ENCODE measurements around the gene BIN2.
"Not testable (repeated sequence)": the region's sequence is repeated elsewhere in the genome, so short reads cannot be mapped to it uniquely, and the experiment has no call there.

The BIN2 gene

DNA sequence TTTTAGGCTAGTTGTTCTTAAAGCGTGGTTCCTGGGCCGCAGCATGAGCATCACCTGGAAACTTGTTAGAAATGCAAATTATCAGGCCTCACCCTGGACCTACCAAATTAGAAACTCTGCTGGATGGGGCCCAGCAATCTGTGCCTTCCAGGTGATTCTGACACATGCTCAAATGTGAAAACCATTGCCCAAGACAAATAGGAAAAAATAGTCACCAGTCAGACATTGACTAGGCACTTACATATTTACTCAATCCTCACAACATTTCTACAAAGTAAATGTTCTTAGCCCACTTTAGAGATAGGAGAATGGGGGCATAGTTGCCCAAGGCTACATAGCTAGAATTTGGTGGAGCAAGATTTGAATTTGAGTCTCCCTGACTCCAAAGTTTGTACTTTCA is 19.2 kb upstream of the BIN2 start:
- no peak for DNase-seq

DNA sequence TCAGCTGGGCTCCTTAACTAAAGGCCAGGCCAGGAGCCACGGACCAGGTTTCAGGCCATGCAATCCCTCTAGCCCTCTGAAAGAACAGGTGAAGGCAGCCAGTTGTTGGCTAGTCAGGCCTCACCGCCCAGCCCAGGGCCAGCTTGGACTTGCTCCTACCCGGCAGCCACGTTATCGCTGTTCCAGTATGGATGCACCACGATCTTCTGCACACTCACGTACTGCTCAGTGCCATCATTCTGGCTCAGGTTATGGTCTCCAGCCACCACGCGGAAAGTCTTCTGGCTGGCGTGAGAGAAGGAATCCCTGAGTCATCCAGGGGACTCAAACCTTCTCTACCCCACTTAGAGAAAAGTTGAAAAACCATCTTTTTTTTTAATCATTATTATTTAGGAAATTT is 18.4 kb upstream of the BIN2 start:
- DNase-seq: no peak

DNA sequence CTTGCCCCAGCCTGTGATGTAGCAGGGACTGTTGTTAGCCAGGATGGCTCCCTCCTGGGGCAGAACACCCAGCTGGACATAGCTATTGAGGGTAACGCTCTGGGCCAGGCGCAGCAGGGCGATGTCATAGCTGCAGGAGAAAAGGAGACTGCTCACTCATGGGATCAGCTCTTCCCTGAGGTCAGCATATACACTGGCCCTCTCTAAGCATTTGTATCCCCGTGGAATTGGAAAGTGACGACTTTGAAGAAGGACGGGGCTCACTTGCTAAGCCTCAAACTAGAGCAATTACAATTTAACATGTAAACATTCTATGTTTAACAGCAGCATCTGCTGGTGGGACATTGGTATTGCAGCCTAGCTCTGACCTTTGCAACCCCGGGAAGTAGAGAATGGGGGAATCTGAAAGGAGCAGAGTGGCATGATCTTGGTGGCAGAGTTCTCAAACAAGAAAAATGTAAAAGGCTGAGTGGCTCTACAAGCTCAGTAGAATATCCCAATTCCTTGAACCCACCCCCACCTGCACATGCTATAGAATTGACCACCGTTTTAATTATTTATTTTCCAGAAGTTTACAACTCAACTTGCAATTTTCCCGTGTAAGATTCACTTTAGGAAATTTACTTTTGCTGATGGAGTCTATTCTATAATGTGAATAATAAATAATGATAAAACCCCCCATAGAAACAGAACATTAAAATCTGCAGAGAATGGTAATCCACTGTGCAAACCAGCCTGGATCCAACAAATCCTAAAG is 17.5 kb upstream of the BIN2 start:
- peak; percentile 53 for DNase-seq

DNA sequence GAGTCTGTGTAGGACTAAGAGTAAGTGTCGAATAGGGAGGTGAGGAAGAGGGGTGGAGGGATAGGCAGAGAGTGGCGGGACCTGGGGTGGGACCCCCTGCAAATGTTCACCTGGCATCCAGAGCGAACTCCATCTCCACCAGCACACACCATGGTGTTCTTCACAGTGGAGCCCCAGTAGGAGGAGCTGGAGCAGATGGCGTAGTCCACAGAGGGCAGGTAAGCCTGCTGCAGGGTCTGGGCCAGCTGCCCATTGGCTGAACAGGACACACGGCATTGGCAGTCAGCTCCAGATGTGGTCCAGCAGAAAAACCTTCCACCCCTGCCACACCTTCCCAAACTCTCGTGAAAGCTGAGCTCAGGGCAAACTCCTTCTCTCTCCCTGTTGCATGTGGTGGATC is 15.8 kb upstream of the BIN2 start:
- DNase-seq: no peak

DNA sequence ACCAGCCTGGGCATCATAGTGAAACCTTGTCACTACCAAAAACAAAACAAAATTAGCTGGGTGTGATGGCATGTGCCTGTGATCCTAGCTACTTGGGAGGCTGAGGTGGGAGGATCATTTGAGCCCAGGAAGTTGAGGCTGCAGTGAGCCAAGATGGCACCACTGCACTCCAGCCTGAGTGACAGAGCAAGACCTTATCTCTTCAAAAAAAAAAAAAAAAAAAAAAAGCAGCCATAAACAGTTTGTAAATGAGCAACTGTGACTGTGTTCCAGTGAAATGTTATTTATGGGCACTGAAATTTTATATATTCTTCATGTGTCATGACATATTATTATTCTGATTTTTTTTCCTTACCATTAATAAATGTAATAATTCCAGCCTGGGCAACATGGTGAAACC is 13.4 kb upstream of the BIN2 start:
- DNase-seq: not testable (repeated sequence)

DNA sequence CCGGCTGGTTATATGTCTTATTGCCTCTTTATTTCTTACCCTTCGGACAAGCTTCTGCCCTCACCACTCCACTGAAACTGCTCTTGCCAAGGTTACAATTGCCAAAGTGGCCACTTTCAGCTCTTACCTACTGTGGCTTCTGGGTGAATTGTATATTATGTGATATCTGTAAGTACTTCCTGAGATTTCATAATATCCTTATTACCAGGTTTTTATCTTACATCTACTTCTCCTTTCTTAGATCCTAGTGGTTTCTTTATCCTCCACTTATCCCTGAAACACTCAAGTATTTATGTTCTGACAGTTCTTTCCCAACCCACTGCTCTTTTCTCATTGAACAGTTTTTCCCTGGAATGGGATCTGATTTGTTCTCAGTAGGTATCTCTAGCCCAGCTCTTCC is 12.0 kb upstream of the BIN2 start:
- no peak for DNase-seq

DNA sequence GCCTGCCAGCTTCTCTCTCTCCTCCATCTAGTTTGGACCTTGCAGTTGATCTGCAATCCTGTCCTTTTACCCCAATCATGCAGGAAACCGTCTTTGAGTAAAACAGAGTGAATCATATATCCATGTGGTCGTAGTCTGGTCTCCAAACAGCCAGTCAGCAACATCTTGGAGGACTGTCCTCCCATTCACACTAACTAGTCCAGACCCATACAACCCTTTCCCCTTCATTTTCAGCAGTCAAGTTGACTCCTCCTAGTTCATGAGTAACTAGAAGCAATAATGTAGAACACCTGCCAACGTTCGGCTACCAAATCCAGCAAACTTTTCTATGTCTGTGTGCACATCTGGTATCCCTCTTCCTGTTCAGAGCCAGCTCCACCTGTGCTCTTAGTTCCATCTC is 10.8 kb upstream of the BIN2 start:
- DNase-seq: no peak

DNA sequence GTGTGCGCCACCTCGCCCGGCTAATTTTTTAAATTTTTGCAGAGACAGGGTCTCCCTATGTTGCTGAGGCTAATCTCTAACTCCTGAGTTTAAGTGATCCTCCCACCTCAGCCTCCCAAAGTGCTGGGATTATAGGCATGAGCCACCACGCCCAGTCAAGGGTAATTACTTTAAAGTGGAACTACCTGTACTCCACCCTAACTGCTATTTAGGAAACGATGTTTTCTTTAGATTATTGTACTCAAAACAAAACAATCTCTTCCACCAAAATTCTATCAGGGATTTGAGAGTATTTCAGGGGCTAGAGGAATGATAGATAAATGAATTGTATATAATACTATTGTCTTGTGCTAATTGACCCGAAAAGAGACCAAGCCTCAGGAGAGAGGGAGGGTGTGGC is 9.6 kb upstream of the BIN2 start:
- DNase-seq: no peak

DNA sequence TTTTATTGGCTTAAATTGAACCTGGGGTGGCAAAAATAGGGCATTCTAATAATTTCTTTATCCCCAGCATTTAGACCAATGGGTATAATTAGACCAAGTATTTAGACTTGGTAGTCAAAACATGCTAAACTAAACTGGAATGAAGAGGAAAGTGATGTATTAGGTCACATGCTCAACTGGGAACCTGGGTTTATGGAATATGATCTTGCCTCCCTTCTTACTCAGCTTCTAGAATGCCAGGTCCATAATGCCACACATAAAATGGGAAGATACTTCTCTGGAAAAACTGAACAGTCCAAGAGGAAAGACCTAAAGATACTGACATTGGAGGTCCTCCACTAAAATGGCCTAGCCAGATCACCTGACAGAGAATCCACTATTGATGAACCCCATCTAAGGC is 6.2 kb upstream of the BIN2 start:
- no peak for DNase-seq

DNA sequence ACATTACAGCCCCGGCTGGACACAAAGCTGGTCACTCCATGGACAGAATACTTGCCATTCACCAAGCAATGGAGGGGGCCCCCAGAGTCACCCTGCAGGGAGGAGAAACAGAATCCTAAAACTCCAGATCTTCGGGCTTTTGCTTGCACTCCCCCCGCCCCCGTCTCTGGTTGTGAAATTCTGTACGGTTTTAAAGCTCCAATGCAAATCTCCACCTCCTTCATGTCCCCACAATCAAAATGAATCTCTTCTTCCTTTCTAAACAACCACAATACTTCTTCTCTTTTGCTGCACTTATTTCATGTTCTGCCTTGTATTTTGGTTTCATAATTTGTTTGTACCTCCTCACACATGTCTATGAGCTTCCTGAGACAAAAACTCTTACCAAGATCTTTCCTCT is 5.8 kb upstream of the BIN2 start:
- DNase-seq: no peak

DNA sequence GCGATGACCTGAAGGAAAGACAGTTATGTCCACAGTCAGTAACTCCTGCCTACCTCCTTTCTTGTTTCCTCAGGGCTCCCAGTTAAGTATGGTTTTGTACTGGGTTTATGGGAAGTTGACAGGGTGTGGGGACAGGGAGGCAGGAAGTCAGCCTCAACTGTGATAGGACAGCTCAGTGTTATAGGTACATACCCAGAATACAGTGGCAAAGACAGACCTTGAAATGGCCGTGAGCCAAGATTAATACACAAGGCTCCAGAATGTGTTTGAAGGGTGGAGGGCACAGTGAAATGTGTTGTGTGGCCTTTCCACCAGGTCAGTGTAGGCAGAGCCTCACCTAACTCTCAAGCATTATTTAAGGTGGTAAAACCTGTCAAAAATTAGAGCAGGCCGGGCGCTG is 4.6 kb upstream of the BIN2 start:
- DNase-seq: no peak

DNA sequence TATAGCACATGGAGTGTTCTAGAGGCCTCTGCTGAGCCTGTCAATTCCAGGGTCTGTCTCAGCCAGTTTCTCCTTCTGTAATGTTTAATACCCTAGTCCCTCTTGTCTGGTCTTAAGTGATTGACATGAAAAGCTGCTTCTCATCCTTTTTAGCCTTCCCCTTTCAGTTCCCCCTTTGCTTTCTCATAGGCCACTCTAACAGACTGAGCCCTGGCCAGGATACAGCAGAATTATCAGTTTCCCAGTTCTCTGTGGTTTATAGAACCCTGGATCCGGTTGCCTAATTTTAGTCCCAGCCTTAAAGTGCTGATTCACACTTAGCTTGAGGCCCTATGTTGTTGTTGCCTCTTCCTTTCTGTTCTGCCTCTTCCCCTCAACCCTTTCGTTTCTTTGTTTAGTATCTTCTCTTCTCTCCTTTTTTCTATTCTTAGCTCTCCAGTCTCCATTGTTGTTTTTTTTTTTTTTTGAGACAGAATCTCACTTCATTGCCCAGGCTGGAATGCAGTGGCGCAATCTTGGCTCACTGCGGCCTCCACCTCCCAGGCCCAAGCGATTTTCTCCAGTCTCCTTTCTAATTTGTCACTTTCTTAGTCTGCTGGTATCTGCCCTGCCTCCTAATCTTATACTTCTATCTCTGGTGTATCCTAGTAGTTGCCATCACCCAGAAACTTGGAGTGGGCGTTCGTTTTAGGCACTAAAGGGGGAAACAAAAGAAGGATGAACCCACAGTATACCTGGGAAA is 2.9 kb upstream of the BIN2 start:
- DNase-seq: no peak

DNA sequence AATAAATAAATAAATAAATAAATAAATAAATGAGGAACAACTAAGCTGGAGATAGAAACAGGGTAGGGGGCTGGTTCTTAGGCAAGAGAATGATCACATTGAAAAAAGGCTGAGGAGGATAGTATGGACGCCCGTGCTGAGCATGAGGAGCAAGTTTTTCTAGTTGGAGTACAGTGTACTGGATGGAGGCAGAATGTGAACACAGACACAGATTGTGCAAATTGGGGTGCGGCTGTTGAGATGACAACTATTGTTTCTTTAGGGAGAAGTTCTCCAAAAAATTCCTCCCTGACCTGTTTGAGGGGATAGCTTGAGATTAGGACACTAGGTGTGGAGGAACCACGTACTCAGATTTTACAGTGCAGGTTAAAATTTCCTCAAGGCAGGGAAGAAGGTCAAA is 979 bp upstream of the BIN2 start:
- no peak for DNase-seq

DNA sequence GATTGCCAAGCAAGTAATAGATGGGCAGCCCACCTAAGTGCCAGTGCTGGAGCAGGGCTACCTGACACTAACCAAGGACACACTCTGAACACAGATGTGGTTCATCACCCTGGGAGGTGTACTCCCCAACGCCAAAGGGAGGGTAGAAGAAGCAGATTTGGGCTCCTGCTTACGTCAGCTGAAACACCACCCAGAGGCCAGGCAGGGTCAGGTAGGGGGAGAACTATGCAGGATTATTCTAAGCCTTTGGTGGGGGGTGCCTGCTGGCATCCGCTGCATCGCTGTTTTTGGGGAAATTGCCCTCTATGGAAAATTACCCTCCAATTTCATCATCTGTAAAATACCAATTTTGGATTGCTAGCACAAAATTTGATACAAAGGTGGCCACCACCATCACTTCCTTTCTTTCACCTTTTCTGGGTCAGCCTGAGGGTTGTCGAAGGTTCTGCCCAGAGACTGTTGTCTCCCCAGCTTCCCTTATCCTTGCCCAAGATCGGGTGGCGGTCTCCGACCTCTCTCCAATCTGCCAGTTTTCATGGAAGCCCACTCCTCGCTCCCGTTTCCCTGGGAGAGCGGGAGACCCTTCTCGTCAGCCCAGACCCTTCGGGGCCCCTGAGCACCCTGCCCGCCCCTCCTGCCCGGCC is 535 bp downstream of the BIN2 start:
- peak; percentile 26 for DNase-seq

DNA sequence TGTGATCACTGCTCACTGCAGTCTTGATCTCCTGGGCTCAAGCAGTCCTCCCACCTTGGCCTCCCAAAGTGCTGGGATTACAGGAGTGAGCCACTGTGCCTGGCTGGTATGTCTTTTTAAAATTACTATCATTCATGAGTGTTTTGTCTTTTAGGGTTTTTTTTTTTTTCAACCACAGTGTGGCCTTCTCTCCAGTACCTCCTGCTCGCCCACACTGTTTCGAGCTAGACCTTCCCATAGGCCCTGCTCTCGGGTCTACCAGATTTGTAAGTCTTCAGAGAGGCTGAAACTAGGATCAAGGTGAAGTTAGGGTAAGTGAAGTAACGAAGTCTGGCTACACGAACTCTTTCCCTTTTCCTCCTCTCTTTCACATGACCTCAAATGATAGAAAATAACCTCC is 1.5 kb downstream of the BIN2 start:
- DNase-seq: no peak

DNA sequence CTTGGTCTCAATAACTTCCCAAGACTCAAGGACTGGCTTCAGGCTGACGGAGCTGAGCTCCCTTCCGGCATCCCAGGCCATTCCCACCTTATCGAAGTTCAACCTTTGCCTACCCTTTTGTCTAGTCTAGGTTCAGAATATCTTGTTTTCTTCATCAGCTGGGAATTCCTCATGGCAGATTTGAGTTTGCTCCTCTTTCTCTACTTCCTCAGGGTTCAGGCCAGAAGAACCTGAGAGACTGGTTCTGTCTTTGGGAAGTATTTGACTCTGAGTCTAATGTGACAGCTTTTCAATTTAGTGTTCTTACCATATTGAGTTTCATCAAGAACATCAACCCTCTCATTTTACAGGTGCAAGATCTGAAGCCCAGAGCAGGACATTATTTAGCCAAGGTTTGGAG is 2.1 kb downstream of the BIN2 start:
- DNase-seq: no peak

DNA sequence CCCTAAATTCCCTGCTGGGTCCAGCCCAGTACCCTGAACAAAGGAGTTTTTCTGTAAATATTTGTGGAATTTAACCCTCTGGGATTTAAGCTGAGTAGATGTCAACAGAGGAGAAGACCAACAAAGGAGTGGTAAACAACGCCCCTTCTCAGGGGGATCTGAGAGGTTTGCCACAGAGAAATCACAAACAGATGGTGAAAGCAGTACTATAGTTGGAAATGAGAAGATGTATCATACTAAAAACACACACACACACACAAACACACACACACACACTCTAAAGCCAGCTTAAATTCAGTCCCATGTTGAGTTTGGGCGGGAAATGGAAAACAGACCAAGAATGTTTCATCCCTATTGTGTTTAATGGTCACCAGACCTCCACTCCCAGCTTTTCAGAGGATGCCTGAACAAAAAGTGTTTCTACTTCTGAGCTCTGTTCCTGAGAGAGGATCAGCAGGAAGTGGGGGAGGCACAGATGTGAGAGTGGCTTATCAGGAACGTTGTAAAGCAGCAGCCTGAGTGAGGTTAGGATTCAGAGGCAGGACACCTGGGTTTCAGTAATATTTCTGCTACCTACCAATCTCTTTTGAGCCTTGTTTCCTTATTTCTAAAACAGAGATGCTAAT is 3.2 kb downstream of the BIN2 start:
- no peak for DNase-seq

DNA sequence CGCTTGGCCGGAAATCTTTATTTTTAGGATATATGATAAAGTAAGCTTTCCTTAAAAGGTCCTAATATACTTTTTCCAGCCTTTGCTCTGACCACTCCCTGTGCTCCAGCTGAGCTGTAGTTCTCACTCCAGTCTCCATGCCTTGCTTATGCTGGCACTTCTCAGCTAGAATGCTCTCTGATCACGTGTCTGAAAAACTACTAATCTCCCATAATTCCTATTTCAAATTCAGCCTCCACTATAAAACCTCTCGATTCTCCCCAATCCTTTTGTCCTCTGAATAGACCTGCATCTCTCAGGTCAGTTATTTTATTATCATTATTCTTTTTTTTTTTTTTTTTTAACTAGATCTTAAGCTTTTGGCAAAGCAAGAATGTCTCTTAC is 3.7 kb downstream of the BIN2 start:
- no peak for DNase-seq

DNA sequence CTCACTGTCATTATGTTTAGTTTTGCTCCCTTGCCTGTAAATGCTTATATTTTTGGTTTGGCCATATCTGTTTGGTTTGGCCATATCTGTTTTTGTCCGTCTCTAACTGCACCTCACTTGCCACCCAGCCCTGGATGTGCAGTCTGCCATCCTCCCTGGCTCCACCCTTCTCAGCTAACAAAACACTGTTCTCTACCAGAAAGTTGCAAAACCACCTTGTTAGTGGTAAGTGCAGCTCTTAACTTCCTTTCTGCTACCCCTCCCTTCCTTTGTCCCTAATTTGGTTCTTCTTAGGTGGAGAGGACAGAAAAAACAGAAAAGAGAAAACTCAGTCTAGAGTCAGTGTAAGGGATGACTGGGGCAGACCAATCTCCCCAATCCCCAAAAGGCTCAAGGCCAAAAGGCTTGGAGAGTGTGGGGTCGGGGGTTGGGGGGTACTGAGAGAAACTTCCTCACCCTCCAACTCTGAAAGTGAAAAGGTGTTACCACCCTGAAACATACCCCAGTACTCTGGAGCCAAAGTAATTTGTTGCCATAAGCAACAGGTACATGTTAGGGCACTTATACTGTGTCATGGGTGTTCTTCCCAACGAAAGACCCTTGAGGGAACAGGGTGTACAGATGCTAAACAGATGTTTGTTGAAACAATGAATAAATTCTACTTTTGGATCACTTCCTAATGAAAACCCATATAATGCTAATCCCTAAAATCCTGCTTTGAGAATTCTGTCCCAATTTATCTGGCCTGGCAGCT is 5.0 kb downstream of the BIN2 start:
- no peak for DNase-seq

DNA sequence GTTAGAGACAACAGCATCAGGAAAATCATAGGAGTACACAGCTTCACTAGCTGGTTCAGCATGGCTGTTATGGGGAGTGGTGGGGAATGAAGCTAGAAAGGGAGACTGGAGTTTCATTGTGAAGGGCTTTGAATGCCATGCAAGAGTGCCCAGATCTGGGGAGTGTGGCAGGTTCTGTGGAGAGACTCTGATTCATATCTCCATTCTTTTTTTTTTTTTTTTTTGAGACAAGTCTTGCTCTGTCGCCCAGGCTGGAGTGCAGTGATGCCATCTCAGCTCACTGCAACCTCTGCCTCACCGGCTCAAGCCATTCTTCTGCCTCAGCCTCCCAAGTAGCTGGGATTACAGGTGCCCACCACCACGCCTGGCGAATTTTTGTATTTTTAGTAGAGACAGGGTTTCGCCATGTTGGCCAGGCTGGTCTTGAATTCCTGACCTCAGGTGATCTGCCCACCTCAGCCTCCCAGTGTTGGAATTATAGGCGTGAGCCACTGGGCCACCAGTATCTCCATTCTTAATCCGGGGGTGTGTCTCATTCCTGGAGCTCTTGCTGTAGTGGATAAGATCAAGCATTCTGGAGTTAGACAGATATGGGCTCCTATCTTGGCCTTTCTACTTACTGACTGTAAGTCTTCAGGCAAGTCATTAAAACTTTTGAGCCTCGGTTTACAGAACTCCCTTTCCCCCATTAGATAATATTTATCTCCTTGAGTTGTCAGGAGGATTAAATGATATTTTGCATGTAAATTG is 5.7 kb downstream of the BIN2 start:
- DNase-seq: not testable (repeated sequence)

DNA sequence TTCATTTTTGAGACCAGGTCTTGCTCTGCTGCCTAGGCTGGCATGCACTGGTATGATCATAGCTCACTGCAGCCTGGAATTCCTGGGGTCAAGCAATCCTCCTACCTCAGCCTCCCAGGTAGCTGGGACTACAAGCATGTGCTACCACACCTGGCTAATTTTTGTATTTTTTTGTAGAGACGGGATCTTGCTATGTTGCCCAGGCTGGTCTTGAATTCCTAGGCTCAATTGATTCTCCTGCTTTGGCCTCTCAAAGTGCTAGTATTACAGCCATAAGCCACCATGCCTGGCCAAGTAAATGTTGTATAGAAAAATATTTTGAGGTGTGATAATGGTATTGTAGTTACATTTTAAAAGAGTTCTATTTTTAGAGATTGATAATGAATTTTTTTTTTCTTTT is 12.6 kb downstream of the BIN2 start:
- no peak for DNase-seq

Data from effector CD8-positive, alpha-beta T cell (primary cell).